IMR-90 (cell line): Measurements from ENCODE around the gene ITGAL. TPM values are rescaled to one million over a fixed set of nuclear protein-coding genes. Genes with fewer than 3 reads are reported as not detected.

Experiments
- ATAC-seq: fragments of 200-7000 bp; cut with Tn5 transposase; 2 replicates; pipeline ENCODE4 v1.9.1; 2020; ENCODE audit warnings: low read depth, mild to moderate bottlenecking, moderate library complexity
- BruUV-seq: library from RNA; stranded (reverse); fragments of 400-500 nt; replicated peaks from 2 replicates; lab custom pipeline; 2021; lab: Mats Ljungman, UMichigan
- CTCF ChIA-PET: fragments of 300-600 bp; formaldehyde crosslinking; extraction: SDS; loops from one replicate; lab custom pipeline; 2021; ENCODE audit warnings: antibody characterized with exemption; lab: Yijun Ruan, JAX
- POLR2A ChIA-PET: fragments of 300-600 bp; sonication (Branson Sonifier 250); formaldehyde crosslinking; loops from one replicate; lab custom pipeline; 2022; ENCODE audit warnings: antibody characterized with exemption; ENCODE audit not compliant: unreplicated experiment; lab: Charles Lee
- DNase-seq: peaks from one replicate; pipeline ENCODE4 v3.0.0; 2013
- H2AFZ ChIP-seq: replicated peaks from 2 replicates; pipeline ENCODE3; 2013; ENCODE audit warnings: low read length, mild to moderate bottlenecking; ENCODE audit not compliant: poor library complexity
- H2AK5ac ChIP-seq: 2 replicates; pipeline ENCODE4 v1.6.1; 2013; ENCODE audit warnings: low read depth, low read length, inconsistent platforms
- H2AK9ac ChIP-seq: replicated peaks from 2 replicates; pipeline ENCODE3; 2013; ENCODE audit warnings: mild to moderate bottlenecking, low read depth, low read length, moderate library complexity; ENCODE audit not compliant: poor library complexity
- H2BK120ac ChIP-seq: 2 replicates; pipeline ENCODE4 v1.6.1; 2013; ENCODE audit warnings: low read depth, low read length, inconsistent platforms
- H2BK15ac ChIP-seq: 3 replicates; pipeline ENCODE4 v1.6.1; 2013; ENCODE audit warnings: low read depth, low read length, inconsistent platforms
- H2BK20ac ChIP-seq: 2 replicates; pipeline ENCODE4 v1.6.1; 2013; ENCODE audit warnings: low read depth, mild to moderate bottlenecking, inconsistent platforms, low read length, moderate library complexity
- H2BK5ac ChIP-seq: 2 replicates; pipeline ENCODE4 v1.6.1; 2013; ENCODE audit warnings: mild to moderate bottlenecking, low read depth, low read length, inconsistent platforms; ENCODE audit not compliant: poor library complexity, severe bottlenecking
- H3K14ac ChIP-seq: replicated peaks from 2 replicates; pipeline ENCODE4 v1.6.1; 2013; ENCODE audit warnings: low read depth, low read length, inconsistent platforms
- H3K18ac ChIP-seq: 2 replicates; pipeline ENCODE4 v1.6.1; 2013; ENCODE audit warnings: low read depth, low read length, control low read depth
- H3K23ac ChIP-seq: 2 replicates; pipeline ENCODE4 v1.6.1; 2013; ENCODE audit warnings: low read depth, low read length, inconsistent platforms
- H3K27ac ChIP-seq: 2 replicates; pipeline ENCODE4 v1.5.1; 2013; ENCODE audit warnings: mild to moderate bottlenecking, control low read depth, low read length; ENCODE audit not compliant: insufficient read depth
- H3K27me3 ChIP-seq: 2 replicates; pipeline ENCODE4 v1.6.1; 2013; ENCODE audit warnings: low read length; ENCODE audit not compliant: control insufficient read depth, insufficient read depth
- H3K36me3 ChIP-seq: 2 replicates; pipeline ENCODE4 v1.6.1; 2013; ENCODE audit warnings: low read length, mixed read lengths; ENCODE audit not compliant: control insufficient read depth, insufficient read depth
- H3K4ac ChIP-seq: 2 replicates; pipeline ENCODE4 v1.6.1; 2013; ENCODE audit warnings: low read depth, low read length, inconsistent platforms
- H3K4me1 ChIP-seq: 2 replicates; pipeline ENCODE4 v1.6.1; 2013; ENCODE audit warnings: low read length, mixed read lengths; ENCODE audit not compliant: control insufficient read depth, insufficient read depth
- H3K4me2 ChIP-seq: 2 replicates; pipeline ENCODE4 v1.6.1; 2013; ENCODE audit warnings: low read depth, mild to moderate bottlenecking, control low read depth, low read length, moderate library complexity
- H3K4me3 ChIP-seq: 2 replicates; pipeline ENCODE4 v1.5.1; 2013; ENCODE audit warnings: low read depth, mild to moderate bottlenecking, control low read depth, low read length, moderate library complexity; ENCODE audit not compliant: insufficient read depth
- H3K56ac ChIP-seq: 2 replicates; pipeline ENCODE4 v1.6.1; 2013; ENCODE audit warnings: low read length, inconsistent platforms; ENCODE audit not compliant: insufficient read depth; ENCODE audit errors: extremely low read depth
- H3K79me1 ChIP-seq, 2 experiments: 2 replicates each; pipeline ENCODE4 v1.6.1; 2013; ENCODE audit warnings: low read length in 2 of 2, inconsistent platforms in 1 of 2, low read depth in 1 of 2
- H3K9ac ChIP-seq: 2 replicates; pipeline ENCODE4 v1.6.1; 2013; ENCODE audit warnings: low read depth, low read length, control low read depth
- H3K9me1 ChIP-seq: 2 replicates; pipeline ENCODE4 v1.6.1; 2013; ENCODE audit warnings: low read length, inconsistent platforms; ENCODE audit not compliant: insufficient read depth
- H3K9me3 ChIP-seq: 2 replicates; pipeline ENCODE4 v1.6.1; 2013; ENCODE audit warnings: low read length; ENCODE audit not compliant: control insufficient read depth, insufficient read depth
- H4K20me1 ChIP-seq: 2 replicates; pipeline ENCODE4 v1.6.1; 2013; ENCODE audit warnings: low read length, inconsistent platforms; ENCODE audit not compliant: insufficient read depth
- H4K5ac ChIP-seq: 2 replicates; pipeline ENCODE4 v1.6.1; 2013; ENCODE audit warnings: mild to moderate bottlenecking, low read depth, low read length, control low read depth
- H4K8ac ChIP-seq, 2 experiments: 2 replicates each; pipeline ENCODE4 v1.6.1; 2013; ENCODE audit warnings: low read depth in 2 of 2, low read length in 2 of 2, control low read depth in 1 of 2, inconsistent platforms in 1 of 2
- H4K91ac ChIP-seq: 2 replicates; pipeline ENCODE4 v1.6.1; 2013; ENCODE audit warnings: low read depth, low read length, inconsistent platforms; ENCODE audit not compliant: insufficient read depth
- BHLHE40 ChIP-seq: fragments of 150-350 bp; IDR thresholded peaks from 2 replicates; pipeline ENCODE4 v1.6.1; 2016; ENCODE audit warnings: mild to moderate bottlenecking, low read depth, low read length
- CEBPB ChIP-seq: IDR thresholded peaks from 2 replicates; pipeline ENCODE4 v1.6.1; 2012; ENCODE audit warnings: low read depth, low read length, improper control_type of control experiment
- CHD1 ChIP-seq: IDR thresholded peaks from 2 replicates; pipeline ENCODE4 v1.6.1; 2012; ENCODE audit warnings: low read depth, low read length, improper control_type of control experiment
- FOS ChIP-seq: fragments of 150-350 bp; IDR thresholded peaks from 2 replicates; pipeline ENCODE4 v1.6.1; 2016; ENCODE audit warnings: low read depth, low read length
- MAFK ChIP-seq: IDR thresholded peaks from 2 replicates; pipeline ENCODE4 v1.6.1; 2012; ENCODE audit warnings: low read depth, low read length, improper control_type of control experiment
- MAZ ChIP-seq: IDR thresholded peaks from 2 replicates; pipeline ENCODE4 v1.6.1; 2012; ENCODE audit warnings: low read depth, mild to moderate bottlenecking, low read length, improper control_type of control experiment, moderate library complexity, borderline replicate concordance
- MXI1 ChIP-seq: IDR thresholded peaks from 2 replicates; pipeline ENCODE4 v1.6.1; 2012; ENCODE audit warnings: low read depth, mild to moderate bottlenecking, low read length, moderate library complexity, borderline replicate concordance
- NFE2L2 ChIP-seq: fragments of 150-350 bp; IDR thresholded peaks from 2 replicates; pipeline ENCODE4 v1.6.1; 2016; ENCODE audit warnings: low read depth, mild to moderate bottlenecking, low read length
- POLR2A ChIP-seq: IDR thresholded peaks from 2 replicates; pipeline ENCODE4 v1.6.1; 2012; ENCODE audit warnings: mild to moderate bottlenecking, low read depth, low read length
- RAD21 ChIP-seq: IDR thresholded peaks from 2 replicates; pipeline ENCODE4 v1.6.1; 2012; ENCODE audit warnings: low read length, improper control_type of control experiment
- RCOR1 ChIP-seq: IDR thresholded peaks from 2 replicates; pipeline ENCODE4 v1.6.1; 2012; ENCODE audit warnings: mild to moderate bottlenecking, low read length, improper control_type of control experiment; ENCODE audit not compliant: insufficient replicate concordance
- RFX5 ChIP-seq: IDR thresholded peaks from 2 replicates; pipeline ENCODE4 v1.8.0; 2012; ENCODE audit warnings: low read depth, mild to moderate bottlenecking, low read length, moderate library complexity
- SMC3 ChIP-seq: fragments of 150-350 bp; IDR thresholded peaks from 2 replicates; pipeline ENCODE4 v1.6.1; 2016; ENCODE audit warnings: low read depth, mild to moderate bottlenecking, antibody characterized with exemption, low read length, moderate library complexity
- WGBS, 2 experiments: methylation state at CpG; one replicate each; pipeline versions ENCODE4 v1.1.5 to v1.1.7; 2013; ENCODE audit warnings: missing lambda C conversion rate in 2 of 2; ENCODE audit not compliant: insufficient read length in 1 of 2; ENCODE audit errors: extremely low coverage in 2 of 2; 5-methylcytosine and 5-hydroxymethylcytosine counted together
- dilution Hi-C: fragments of 300-500 bp; cut with HindIII; formaldehyde crosslinking; loops from one replicate; pipeline ENCODE4 v1.14.3; 2018; ENCODE audit warnings: low sequenced_read_pairs; ENCODE audit not compliant: unreplicated experiment
- in situ Hi-C: fragments of 300-500 bp; cut with MboI; formaldehyde crosslinking; loops from 3 replicates; pipeline ENCODE4 v1.14.3; 2019; ENCODE audit warnings: low sequenced_read_pairs, inconsistent platforms, mixed read lengths
- intact Hi-C: fragments of 100-400 bp; cut with micrococcal nuclease; formaldehyde crosslinking; loops from 2 replicates; pipeline ENCODE4 v1.10.0; 2022
- polyA plus RNA-seq, 3 experiments: library from polyadenylated mRNA; depleted of rRNA; stranded (reverse); fragments of >200 nt; gene quantifications; 2 replicates each; pipeline ENCODE4 v1.2.3, GENCODE V29; 2012; ENCODE audit warnings: low replicate concordance in 1 of 3
- total RNA-seq: library from RNA; depleted of rRNA; stranded (reverse); fragments of >200 nt; gene quantifications from 2 replicates; pipeline ENCODE4 v1.2.3, GENCODE V29; 2012
- TF ChIP-seq, protein P1 (sequence below): fragments of 150-350 bp; IDR thresholded peaks from 2 replicates; pipeline ENCODE4 v1.6.1; 2016; ENCODE audit warnings: low read depth, mild to moderate bottlenecking, low read length, moderate library complexity, borderline replicate concordance
- TF ChIP-seq, protein P2 (sequence below): conservative IDR thresholded peaks from 2 replicates; pipeline ENCODE4 v1.5.1; 2012; ENCODE audit warnings: mild to moderate bottlenecking, low read depth, low read length, improper control_type of control experiment
- TF ChIP-seq, protein P3 (sequence below): fragments of 150-350 bp; IDR thresholded peaks from 2 replicates; pipeline ENCODE4 v1.6.1; 2017; ENCODE audit warnings: mild to moderate bottlenecking, antibody characterized with exemption, low read length, low read depth

The ITGAL gene
- total and polyA plus RNA-seq, 2 of the 4 experiments (the other 2 are of a cell fraction): not detected

GRCh38 chr16:30464078-30464477 lies 8.5 kb upstream of the ITGAL start:
- no peak overlapping the region for H2BK20ac ChIP-seq
- H2AK5ac ChIP-seq: no peak overlapping the region
- H3K23ac ChIP-seq: no peak overlapping the region
- H3K56ac ChIP-seq: no peak overlapping the region
- no peak overlapping the region for H3K4me3 ChIP-seq
- intact Hi-C loops: no loop called here
- ChIA-PET CTCF (interaction anchor here (0.6 kb wide), 1 partner anchor 134 kb away, joined by 3 read pairs; no protein-coding TSS in a partner anchor), POLR2A (no interaction called here)
- dilution Hi-C loops: no loop called here
- BruUV-seq: no TSS peak
- no peak overlapping the region for H2BK5ac ChIP-seq
- ATAC-seq (no peak), DNase-seq (no peak)
- TF ChIP-seq RFX5 (no peak), MAZ (no peak), POLR2A (no peak), RAD21 (no peak), RCOR1 (no peak), MAFK (no peak), BHLHE40 (no peak), FOS (no peak), MXI1 (no peak), CEBPB (no peak), SMC3 (no peak), NFE2L2 (no peak), CHD1 (no peak)
- TF ChIP-seq, protein P1, sequence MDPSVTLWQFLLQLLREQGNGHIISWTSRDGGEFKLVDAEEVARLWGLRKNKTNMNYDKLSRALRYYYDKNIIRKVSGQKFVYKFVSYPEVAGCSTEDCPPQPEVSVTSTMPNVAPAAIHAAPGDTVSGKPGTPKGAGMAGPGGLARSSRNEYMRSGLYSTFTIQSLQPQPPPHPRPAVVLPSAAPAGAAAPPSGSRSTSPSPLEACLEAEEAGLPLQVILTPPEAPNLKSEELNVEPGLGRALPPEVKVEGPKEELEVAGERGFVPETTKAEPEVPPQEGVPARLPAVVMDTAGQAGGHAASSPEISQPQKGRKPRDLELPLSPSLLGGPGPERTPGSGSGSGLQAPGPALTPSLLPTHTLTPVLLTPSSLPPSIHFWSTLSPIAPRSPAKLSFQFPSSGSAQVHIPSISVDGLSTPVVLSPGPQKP: no peak
- TF ChIP-seq, protein P2, sequence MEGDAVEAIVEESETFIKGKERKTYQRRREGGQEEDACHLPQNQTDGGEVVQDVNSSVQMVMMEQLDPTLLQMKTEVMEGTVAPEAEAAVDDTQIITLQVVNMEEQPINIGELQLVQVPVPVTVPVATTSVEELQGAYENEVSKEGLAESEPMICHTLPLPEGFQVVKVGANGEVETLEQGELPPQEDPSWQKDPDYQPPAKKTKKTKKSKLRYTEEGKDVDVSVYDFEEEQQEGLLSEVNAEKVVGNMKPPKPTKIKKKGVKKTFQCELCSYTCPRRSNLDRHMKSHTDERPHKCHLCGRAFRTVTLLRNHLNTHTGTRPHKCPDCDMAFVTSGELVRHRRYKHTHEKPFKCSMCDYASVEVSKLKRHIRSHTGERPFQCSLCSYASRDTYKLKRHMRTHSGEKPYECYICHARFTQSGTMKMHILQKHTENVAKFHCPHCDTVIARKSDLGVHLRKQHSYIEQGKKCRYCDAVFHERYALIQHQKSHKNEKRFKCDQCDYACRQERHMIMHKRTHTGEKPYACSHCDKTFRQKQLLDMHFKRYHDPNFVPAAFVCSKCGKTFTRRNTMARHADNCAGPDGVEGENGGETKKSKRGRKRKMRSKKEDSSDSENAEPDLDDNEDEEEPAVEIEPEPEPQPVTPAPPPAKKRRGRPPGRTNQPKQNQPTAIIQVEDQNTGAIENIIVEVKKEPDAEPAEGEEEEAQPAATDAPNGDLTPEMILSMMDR: no peak
- TF ChIP-seq, protein P3, sequence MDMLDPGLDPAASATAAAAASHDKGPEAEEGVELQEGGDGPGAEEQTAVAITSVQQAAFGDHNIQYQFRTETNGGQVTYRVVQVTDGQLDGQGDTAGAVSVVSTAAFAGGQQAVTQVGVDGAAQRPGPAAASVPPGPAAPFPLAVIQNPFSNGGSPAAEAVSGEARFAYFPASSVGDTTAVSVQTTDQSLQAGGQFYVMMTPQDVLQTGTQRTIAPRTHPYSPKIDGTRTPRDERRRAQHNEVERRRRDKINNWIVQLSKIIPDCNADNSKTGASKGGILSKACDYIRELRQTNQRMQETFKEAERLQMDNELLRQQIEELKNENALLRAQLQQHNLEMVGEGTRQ: no peak
- H3K4me2 ChIP-seq: no peak overlapping the region
- H3K36me3 ChIP-seq: no peaks in the 10 kb centered on the region
- H2BK15ac ChIP-seq: no peak overlapping the region
- no peaks in the 10 kb centered on the region for H4K20me1 ChIP-seq
- no peak overlapping the region for H3K9ac ChIP-seq
- H3K4ac ChIP-seq: no peak overlapping the region
- no peaks in the 10 kb centered on the region for H3K9me1 ChIP-seq
- no peak overlapping the region for H3K27ac ChIP-seq
- H3K4me1 ChIP-seq: no peaks in the 10 kb centered on the region
- WGBS, 2 experiments: 86% methylated on average over 5 of the region's 7 CpGs; no CpG with 5 or more reads in 1 of the 2 experiments
- no peak overlapping the region for H4K91ac ChIP-seq
- H2AK9ac ChIP-seq: no peak overlapping the region
- no peak overlapping the region for H2BK120ac ChIP-seq
- no peaks in the 10 kb centered on the region for H3K79me1 ChIP-seq
- in situ Hi-C loops: no loop called here
- no peak overlapping the region for H4K8ac ChIP-seq
- H3K14ac ChIP-seq: no peak overlapping the region
- H3K18ac ChIP-seq: no peak overlapping the region
- H3K27me3 ChIP-seq: no peaks in the 10 kb centered on the region; the same call in 1 of the 2 replicates
- no peak overlapping the region for H2AFZ ChIP-seq
- no peaks in the 10 kb centered on the region for H3K9me3 ChIP-seq
- H4K5ac ChIP-seq: no peak overlapping the region
